Right ventricle myocardium superior (tissue), 1 donor: ENCODE data around the gene TBX2. TPM values are rescaled to one million over a fixed set of nuclear protein-coding genes. Genes with fewer than 3 reads are reported as not detected.
"Not testable (repeated sequence)": the region's sequence is repeated elsewhere in the genome, so short reads cannot be mapped to it uniquely, and the experiment has no call there.

Experiments used
- ATAC-seq: fragments of 200-7000 bp; cut with Tn5 transposase; one replicate; pipeline ENCODE4 v1.9.1; 2020; ENCODE audit warnings: mild to moderate bottlenecking; ENCODE audit not compliant: poor library complexity
- DNase-seq: peaks from one replicate; pipeline ENCODE4 v3.0.0-alpha.2; 2020
- intact Hi-C: fragments of 100-400 bp; cut with DNase I; formaldehyde crosslinking; loops from one replicate; pipeline ENCODE4 v1.11.2; 2022
- total RNA-seq: library from RNA; stranded (reverse); fragmentation: NEBNext Ultra II Directional; extraction: Animal tissue kit (Norgen Biotek cat#: 25700); gene quantifications from one replicate; pipeline ENCODE4 v1.2.1, GENCODE V29; 2021
- donor health status: DM: no; HTN: yes; CAD: no; lungs with severe emphysema.

The TBX2 gene
- total RNA-seq, 1 donor from 2014 or later: 13.1 TPM

- DNase-seq: peak; percentile 93
- intact Hi-C loops: loop anchor here (5.0 to 10.0 kb wide), 2 partner anchors 136 to 648 kb away; partner anchors contain the start of gene MED13
Measured at GRCh38 chr17:61416540-61417363, 17.1 kb downstream of the TBX2 start.

GRCh38 chr17:61418449-61418848 lies 18.8 kb downstream of the TBX2 start:
- DNase-seq (no peak), ATAC-seq (no peak)
- intact Hi-C loops: loop anchor here (5.0 to 10.0 kb wide), 2 partner anchors 134 to 646 kb away; partner anchors contain the start of gene MED13

More at GRCh38 chr17:61416540-61417363, 17.1 kb downstream of the TBX2 start:
- ATAC-seq: peak; percentile 80

- no peak for DNase-seq
- intact Hi-C loops: loop anchor here (5.0 to 10.0 kb wide), 2 partner anchors 133 to 645 kb away; partner anchors contain the start of gene MED13
- no peak for ATAC-seq
Measured at GRCh38 chr17:61419496-61420046, 19.9 kb downstream of the TBX2 start.

- no peak for DNase-seq
Measured at GRCh38 chr17:61420052-61420451, 20.4 kb downstream of the TBX2 start.

GRCh38 chr17:61420745-61421398 lies 21.2 kb downstream of the TBX2 start:
- no peak for DNase-seq
- no peak for ATAC-seq
- intact Hi-C loops: no loop called here

More at GRCh38 chr17:61420052-61420451, 20.4 kb downstream of the TBX2 start:
- intact Hi-C loops: no loop called here
- no peak for ATAC-seq

- no peak for DNase-seq
- intact Hi-C loops: no loop called here
- no peak for ATAC-seq
Measured at GRCh38 chr17:61421460-61421859, 21.8 kb downstream of the TBX2 start.

- ATAC-seq: no peak
- no peak for DNase-seq
- intact Hi-C loops: no loop called here
Measured at GRCh38 chr17:61422116-61422799, 22.6 kb downstream of the TBX2 start.

- intact Hi-C loops: no loop called here
- ATAC-seq (no peak), DNase-seq (no peak)
Measured at GRCh38 chr17:61422869-61423268, 23.2 kb downstream of the TBX2 start.

GRCh38 chr17:61423967-61424649 lies 24.5 kb downstream of the TBX2 start:
- no peak for DNase-seq
- no peak for ATAC-seq
- intact Hi-C loops: no loop called here

- no peak for DNase-seq
- no peak for ATAC-seq
- intact Hi-C loops: no loop called here
Measured at GRCh38 chr17:61425682-61426481, 26.2 kb downstream of the TBX2 start.

- intact Hi-C loops: no loop called here
- ATAC-seq: no peak
- DNase-seq: no peak
Measured at GRCh38 chr17:61426482-61427304, 27.1 kb downstream of the TBX2 start.

- intact Hi-C loops: no loop called here
- ATAC-seq (no peak), DNase-seq (no peak)
Measured at GRCh38 chr17:61427567-61427966, 27.9 kb downstream of the TBX2 start.

GRCh38 chr17:61429274-61429673 lies 29.6 kb downstream of the TBX2 start:
- intact Hi-C loops: no loop called here

GRCh38 chr17:61429831-61430230 lies 30.2 kb downstream of the TBX2 start:
- intact Hi-C loops, DNase-seq, ATAC-seq: not testable (repeated sequence)

More at GRCh38 chr17:61429274-61429673, 29.6 kb downstream of the TBX2 start:
- ATAC-seq (no peak), DNase-seq (no peak)

GRCh38 chr17:61431594-61432311 lies 32.1 kb downstream of the TBX2 start:
- no peak for DNase-seq
- no peak for ATAC-seq
- intact Hi-C loops: no loop called here

GRCh38 chr17:61436273-61436672 lies 36.6 kb downstream of the TBX2 start:
- intact Hi-C loops: no loop called here
- no peak for DNase-seq

More at GRCh38 chr17:61436273-61436672, 36.6 kb downstream of the TBX2 start:
- no peak for ATAC-seq
